Mesodermal cell (in vitro differentiated cells): Measurements from ENCODE around the gene LGI1.

ENCODE experiments used
- H3K27ac ChIP-seq: 2 replicates; pipeline ENCODE4 v1.7.0; 2013; ENCODE audit warnings: mild to moderate bottlenecking, low read depth, low read length, moderate library complexity; ENCODE audit not compliant: severe bottlenecking
- H3K36me3 ChIP-seq: 2 replicates; pipeline ENCODE4 v1.7.1; 2013; ENCODE audit warnings: mild to moderate bottlenecking, low read length, moderate library complexity; ENCODE audit not compliant: control insufficient read depth, insufficient read depth
- H3K4me1 ChIP-seq: one replicate; pipeline ENCODE4 v1.7.1; 2013; ENCODE audit warnings: mild to moderate bottlenecking, low read length; ENCODE audit not compliant: insufficient read depth, control insufficient read depth, poor library complexity, severe bottlenecking
- H3K4me3 ChIP-seq: 2 replicates; pipeline ENCODE4 v1.7.0; 2013; ENCODE audit warnings: low read length, control low read depth, mild to moderate bottlenecking; ENCODE audit not compliant: insufficient read depth, poor library complexity, severe bottlenecking; ENCODE audit errors: extremely low read depth
- H3K9me3 ChIP-seq: 2 replicates; pipeline ENCODE4 v1.7.1; 2013; ENCODE audit warnings: mild to moderate bottlenecking, low read length, moderate library complexity; ENCODE audit not compliant: control insufficient read depth
- WGBS, 2 experiments: methylation state at CpG; one replicate each; pipeline ENCODE4 v1.1.5; 2013; ENCODE audit warnings: missing lambda C conversion rate in 2 of 2; ENCODE audit not compliant: insufficient coverage in 2 of 2; 5-methylcytosine and 5-hydroxymethylcytosine counted together

LGI1 gene

GRCh38 chr10:93754761-93755160 lies 3.0 kb upstream of the LGI1 start:
- no peaks in the 10 kb centered on the region for H3K36me3 ChIP-seq
- H3K27ac ChIP-seq: no peak overlapping the region
- H3K4me1 ChIP-seq: peaks cover 46% of the 10 kb centered on the region
- 100% methylated on average over 1 of the region's 3 CpGs; no CpG with 5 or more reads in 1 of the 2 experiments for WGBS, 2 experiments
- H3K4me3 ChIP-seq: no peak overlapping the region
- no peaks in the 10 kb centered on the region for H3K9me3 ChIP-seq

DNA sequence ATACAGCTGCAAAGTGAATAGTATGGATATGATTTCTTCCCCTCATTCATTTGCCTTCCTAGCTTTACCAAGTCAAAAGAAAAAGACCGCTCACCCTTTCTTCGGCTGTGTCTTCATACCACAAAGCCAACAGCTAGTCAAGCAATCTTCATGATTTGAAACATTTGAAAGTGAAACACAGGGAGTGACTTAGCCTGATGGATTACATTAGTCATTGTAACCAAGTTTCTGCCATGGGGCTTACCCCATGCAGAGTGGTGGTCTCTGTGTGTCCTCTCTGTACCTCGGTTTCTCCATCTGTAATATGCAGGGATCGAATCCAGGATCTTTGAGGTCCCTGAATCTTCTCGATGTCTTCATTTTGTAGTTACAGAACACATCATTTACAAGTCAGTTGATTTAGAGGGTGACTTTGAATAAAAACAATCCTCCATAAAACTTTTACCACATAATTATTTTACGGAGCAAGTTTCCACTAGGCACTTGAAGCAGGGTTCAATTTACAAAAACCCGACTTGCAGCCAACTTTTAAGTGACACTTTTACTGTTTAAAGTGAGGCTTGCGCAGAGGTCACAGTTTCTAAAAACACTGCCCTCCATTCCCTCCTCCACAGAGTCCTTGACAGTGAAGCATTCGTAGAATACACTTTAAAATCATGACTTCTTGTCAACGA lies 2.2 kb upstream of the LGI1 start:
- WGBS, 2 experiments: 88 to 90% methylated on average over 5 to 8 of the region's 10 CpGs
- no peaks in the 10 kb centered on the region for H3K9me3 ChIP-seq
- no peak overlapping the region for H3K4me3 ChIP-seq
- H3K36me3 ChIP-seq: no peaks in the 10 kb centered on the region
- H3K27ac ChIP-seq: no peak overlapping the region
- H3K4me1 ChIP-seq: peaks cover 46% of the 10 kb centered on the region

DNA sequence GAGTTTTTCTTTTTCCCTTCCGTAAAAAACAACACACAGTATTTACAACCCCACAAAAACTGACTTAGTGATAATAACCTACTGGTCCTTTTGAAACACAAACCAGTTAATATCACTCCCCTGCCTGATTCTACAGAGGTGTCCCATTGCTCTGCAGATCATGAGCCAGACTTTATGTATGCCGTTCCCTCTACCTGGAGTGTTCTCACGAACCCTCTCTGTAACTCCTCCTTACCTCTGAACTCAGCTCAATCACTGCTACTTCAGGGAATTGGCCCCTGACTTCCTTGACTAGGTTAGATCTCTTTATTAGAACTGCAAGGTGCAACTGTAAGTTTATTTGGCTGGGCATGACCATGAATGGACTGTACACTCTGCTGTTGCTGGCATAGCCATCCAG lies 1.6 kb upstream of the LGI1 start:
- WGBS, 2 experiments: 64 to 75% methylated on average over 2 to 3 of the region's 3 CpGs
- Histone ChIP-seq H3K9me3 (no peaks in the 10 kb centered on the region), H3K36me3 (no peaks in the 10 kb centered on the region), H3K27ac (no peak overlapping the region), H3K4me3 (no peak overlapping the region), H3K4me1 (peaks cover 46% of the 10 kb centered on the region)

GRCh38 chr10:93757136-93757535 lies 600 bp upstream of the LGI1 start:
- no peak overlapping the region for H3K4me3 ChIP-seq
- no peaks in the 10 kb centered on the region for H3K36me3 ChIP-seq
- peaks cover 37% of the 10 kb centered on the region for H3K4me1 ChIP-seq
- 14 to 50% methylated on average over 2 of the region's 5 CpGs for WGBS, 2 experiments
- peak overlapping the region; percentile 70 for H3K27ac ChIP-seq
- no peaks in the 10 kb centered on the region for H3K9me3 ChIP-seq

DNA sequence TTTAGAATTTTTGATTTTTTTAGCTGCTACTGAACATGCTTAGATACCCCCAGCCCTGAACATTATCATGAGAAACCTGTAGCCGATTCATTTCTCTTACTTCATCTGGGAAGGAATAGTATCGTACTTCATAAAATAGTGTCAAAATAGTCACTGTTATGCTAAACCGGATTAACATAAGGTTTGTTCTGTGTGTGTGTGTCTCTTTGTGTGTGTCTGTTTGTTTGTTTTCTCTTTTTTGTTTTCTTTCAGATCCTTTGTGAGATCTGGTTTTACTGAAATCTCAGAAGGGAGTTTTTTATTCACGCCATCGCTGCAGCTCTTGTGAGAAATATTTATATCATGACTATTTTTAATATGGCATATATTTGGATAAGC lies 761 bp downstream of the LGI1 start:
- WGBS, 2 experiments: 80% methylated on average over 1 of the region's 5 CpGs; no CpG with 5 or more reads in 1 of the 2 experiments
- no peaks in the 10 kb centered on the region for H3K36me3 ChIP-seq
- no peak overlapping the region for H3K27ac ChIP-seq
- H3K4me1 ChIP-seq: peaks cover 24% of the 10 kb centered on the region
- H3K4me3 ChIP-seq: peak overlapping the region; percentile 34
- H3K9me3 ChIP-seq: no peaks in the 10 kb centered on the region

GRCh38 chr10:93758891-93759410 lies 1.2 kb downstream of the LGI1 start:
- H3K4me1 ChIP-seq: peaks cover 21% of the 10 kb centered on the region
- WGBS, 2 experiments: 58 to 61% methylated on average over 2 to 3 of the region's 4 CpGs
- no peak overlapping the region for H3K27ac ChIP-seq
- H3K4me3 ChIP-seq: peak overlapping the region; percentile 34
- H3K9me3 ChIP-seq: no peaks in the 10 kb centered on the region
- no peaks in the 10 kb centered on the region for H3K36me3 ChIP-seq

- H3K4me3 ChIP-seq: peak overlapping the region; percentile 9
- H3K27ac ChIP-seq: no peak overlapping the region
- no peaks in the 10 kb centered on the region for H3K36me3 ChIP-seq
- peaks cover 16% of the 10 kb centered on the region for H3K4me1 ChIP-seq
- H3K9me3 ChIP-seq: no peaks in the 10 kb centered on the region
- 76 to 77% methylated on average over 7 of the region's 7 CpGs for WGBS, 2 experiments
These were observed 2.8 kb downstream of the LGI1 start for GRCh38 chr10:93760490-93760889.

GRCh38 chr10:93762979-93763391 lies 5.2 kb downstream of the LGI1 start:
- Histone ChIP-seq H3K4me3 (no peak overlapping the region), H3K27ac (no peak overlapping the region), H3K36me3 (no peaks in the 10 kb centered on the region), H3K9me3 (no peaks in the 10 kb centered on the region), H3K4me1 (peaks cover 9% of the 10 kb centered on the region)
- WGBS, 2 experiments: 84 to 92% methylated on average over 4 of the region's 5 CpGs

DNA sequence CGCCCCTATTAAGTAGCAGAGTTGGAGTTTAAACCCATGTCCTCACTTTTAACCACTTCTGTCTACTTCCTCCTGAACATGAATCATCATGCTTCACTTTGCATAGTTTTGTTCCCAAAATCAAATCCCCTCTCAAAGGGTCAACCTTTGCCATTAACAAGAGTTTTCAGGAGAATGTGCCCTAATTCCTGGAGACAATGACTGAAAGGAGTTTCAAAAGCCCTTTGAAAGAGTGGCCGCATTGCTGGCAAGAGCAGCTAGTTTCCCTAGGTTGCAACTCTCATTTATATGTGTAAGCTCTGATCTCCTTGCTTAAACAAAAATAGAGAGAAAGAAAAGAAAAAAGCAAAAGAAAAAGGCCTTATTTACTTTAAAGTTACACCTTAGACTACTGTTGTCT lies 9.2 kb downstream of the LGI1 start:
- Histone ChIP-seq H3K36me3 (no peaks in the 10 kb centered on the region), H3K27ac (no peak overlapping the region), H3K4me3 (no peak overlapping the region), H3K9me3 (no peaks in the 10 kb centered on the region), H3K4me1 (no peaks in the 10 kb centered on the region)
- WGBS, 2 experiments: 100% methylated on average over 1 of the region's 2 CpGs

- no peak overlapping the region for H3K27ac ChIP-seq
- no peaks in the 10 kb centered on the region for H3K4me1 ChIP-seq
- 93% methylated on average over 2 of the region's 5 CpGs; no CpG with 5 or more reads in 1 of the 2 experiments for WGBS, 2 experiments
- H3K4me3 ChIP-seq: no peak overlapping the region
- no peaks in the 10 kb centered on the region for H3K36me3 ChIP-seq
- no peaks in the 10 kb centered on the region for H3K9me3 ChIP-seq
These were observed 10.1 kb downstream of the LGI1 start for GRCh38 chr10:93767724-93768399.

- no peak overlapping the region for H3K4me3 ChIP-seq
- H3K36me3 ChIP-seq: no peaks in the 10 kb centered on the region
- no peaks in the 10 kb centered on the region for H3K9me3 ChIP-seq
- H3K27ac ChIP-seq: no peak overlapping the region
- no peaks in the 10 kb centered on the region for H3K4me1 ChIP-seq
These were observed 11.2 kb downstream of the LGI1 start for GRCh38 chr10:93768892-93769291.
